Raji (cell line): ENCODE data around the gene STK31.

Experiments
- POLR2A ChIP-seq: IDR thresholded peaks from 2 replicates; pipeline ENCODE4 v1.6.1; 2011; ENCODE audit warnings: low read depth, low read length, control low read depth; ENCODE audit not compliant: insufficient read depth

The STK31 gene

GRCh38 chr7:23700046-23700445, 10.0 kb upstream of the STK31 start:
- no peak for TF ChIP-seq POLR2A

GRCh38 chr7:23709081-23709750, 803 bp upstream of the STK31 start:
- TF ChIP-seq POLR2A, result no peak

- TF ChIP-seq POLR2A, result no peak
Observed at GRCh38 chr7:23712368-23713284, 2.6 kb downstream of the STK31 start.

DNA sequence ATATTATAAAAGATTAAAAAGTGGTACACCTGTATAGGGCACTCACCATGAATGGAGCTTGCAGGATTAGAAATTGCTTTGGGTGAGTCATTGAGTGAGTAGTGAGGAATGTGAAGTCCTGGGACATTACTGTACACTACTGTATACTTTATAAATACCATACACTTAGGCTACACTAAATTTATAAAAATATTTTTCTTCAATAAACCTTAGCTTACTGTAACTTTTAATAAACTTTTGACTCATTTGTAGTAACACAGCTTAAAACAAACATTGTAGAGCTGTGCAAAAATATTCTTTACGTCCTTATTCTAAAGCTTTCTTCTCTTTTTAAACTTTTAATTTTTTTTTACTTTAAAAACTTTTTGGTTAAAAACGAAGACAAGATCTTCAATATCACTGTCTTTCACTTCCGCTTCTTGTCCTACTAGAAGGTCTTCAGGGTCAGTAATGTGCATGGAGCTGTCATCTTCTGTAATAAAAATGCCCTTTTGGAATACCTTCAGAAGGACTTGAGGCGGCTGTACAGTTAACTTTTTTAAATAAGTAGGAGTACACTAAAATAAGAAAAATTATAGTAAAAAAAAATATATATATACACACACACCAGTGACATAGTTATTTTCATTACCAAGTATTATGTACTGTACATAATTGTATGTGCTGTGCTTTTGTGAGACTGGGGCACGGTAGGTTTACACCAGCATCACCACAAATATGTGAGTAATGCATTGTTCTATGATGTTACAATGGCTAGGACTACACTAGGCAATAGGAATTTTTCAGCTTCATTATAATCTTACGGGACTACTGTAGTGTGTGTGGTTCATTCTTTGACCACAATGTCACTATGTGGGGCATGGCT, 3.5 kb downstream of the STK31 start:
- TF ChIP-seq POLR2A, result no peak

- no peak for TF ChIP-seq POLR2A
Observed at GRCh38 chr7:23714150-23714464, 4.1 kb downstream of the STK31 start.

- TF ChIP-seq POLR2A, result no peak
Observed at GRCh38 chr7:23714579-23714978, 4.6 kb downstream of the STK31 start.

DNA sequence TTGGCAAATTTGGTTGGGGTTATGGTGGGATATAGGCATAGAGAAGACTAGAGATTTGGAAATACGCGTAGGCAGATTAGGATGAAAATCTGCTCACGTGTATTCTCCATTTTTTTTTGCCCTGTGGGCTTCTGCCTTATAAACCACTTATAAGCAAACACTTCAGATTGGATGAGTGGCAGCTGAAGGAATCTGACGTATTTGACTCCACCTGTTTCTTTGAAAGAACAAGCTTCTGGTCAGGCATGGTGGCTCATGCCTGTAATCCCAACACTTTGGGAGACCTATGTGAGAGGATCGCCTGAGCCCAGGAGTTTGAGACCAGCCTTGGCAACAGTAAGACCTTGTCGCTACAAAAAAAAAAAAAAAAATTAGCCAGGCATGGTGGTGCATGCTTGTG, 5.1 kb downstream of the STK31 start:
- no peak for TF ChIP-seq POLR2A

DNA sequence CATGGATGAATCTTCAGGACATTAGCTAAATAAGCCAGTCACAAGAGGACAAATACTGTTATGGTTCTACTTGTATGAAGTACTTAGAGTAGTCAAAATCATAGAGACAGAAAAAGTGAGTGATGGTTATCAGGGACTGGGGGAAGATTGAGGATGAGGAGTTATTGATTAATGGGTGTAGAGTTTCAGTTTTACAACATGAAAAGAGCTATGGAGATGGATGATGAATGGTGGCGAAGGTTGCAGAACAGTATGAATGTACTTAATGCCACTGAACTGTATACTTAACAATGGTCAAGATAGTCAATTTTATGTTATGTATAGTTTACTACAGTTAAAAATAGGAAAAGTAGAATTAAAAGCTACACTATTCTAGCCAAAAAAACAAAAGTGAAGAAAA, 7.8 kb downstream of the STK31 start:
- TF ChIP-seq POLR2A, result no peak

- no peak for TF ChIP-seq POLR2A
Observed at GRCh38 chr7:23721456-23721855, 11.4 kb downstream of the STK31 start.

- TF ChIP-seq POLR2A, result no peak
Observed at GRCh38 chr7:23742051-23742450, 32.0 kb downstream of the STK31 start.

GRCh38 chr7:23743226-23743625, 33.2 kb downstream of the STK31 start:
- no peak for TF ChIP-seq POLR2A

DNA sequence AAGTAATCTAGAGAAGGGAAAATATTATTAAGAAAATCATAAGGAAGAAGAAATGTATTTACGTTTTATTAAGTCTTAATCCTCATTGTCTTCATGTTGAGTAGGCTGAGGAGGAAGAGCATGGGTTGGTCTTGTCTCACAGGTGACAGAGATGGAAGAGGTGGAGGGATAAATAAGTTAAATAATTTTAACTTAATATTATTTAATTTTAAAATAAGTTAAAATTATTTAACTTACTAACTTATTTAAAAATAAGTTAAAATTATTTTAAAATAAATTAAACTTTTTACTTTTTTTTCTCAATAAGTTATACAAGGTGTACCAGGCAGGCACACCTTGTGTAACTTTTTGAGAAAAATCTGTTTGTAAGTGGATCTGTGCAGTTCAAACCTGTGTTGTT, 36.6 kb downstream of the STK31 start:
- no peak for TF ChIP-seq POLR2A

DNA sequence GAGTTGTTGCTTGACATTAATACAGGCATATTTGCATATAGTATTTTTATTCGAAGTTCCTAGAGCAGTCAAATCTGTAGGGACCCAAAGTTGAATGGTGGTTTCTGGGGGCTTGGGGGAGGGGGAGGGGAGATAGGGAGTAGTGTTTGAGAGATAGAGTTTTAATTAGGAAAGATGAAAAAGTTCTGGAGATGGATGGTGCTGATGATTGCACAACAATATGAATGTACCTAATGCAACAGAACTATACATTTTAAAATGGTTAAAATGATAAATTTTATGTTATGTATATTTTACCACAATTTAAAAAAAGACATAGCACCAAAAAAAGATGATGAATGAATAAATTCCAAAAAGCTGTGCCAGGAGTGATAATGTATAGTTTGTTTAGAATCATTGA, 41.8 kb downstream of the STK31 start:
- TF ChIP-seq POLR2A, result no peak

GRCh38 chr7:23759671-23760391, 49.8 kb downstream of the STK31 start:
- no peak for TF ChIP-seq POLR2A

GRCh38 chr7:23765943-23766342, 55.9 kb downstream of the STK31 start:
- TF ChIP-seq POLR2A, result no peak
